Kidney epithelial cell (primary cell): ENCODE results near the gene URGCP. TPM values are rescaled to one million over a fixed set of nuclear protein-coding genes. Genes with fewer than 3 reads are reported as not detected.
A peak's percentile ranks its signal among the peaks of the same experiment; 100 is the strongest.

ENCODE experiments used
- DNase-seq: peaks from one replicate; pipeline ENCODE4 v3.0.0-alpha.2; 2010; ENCODE audit warnings: low read depth
- H3K27me3 ChIP-seq: 2 replicates; pipeline ENCODE4 v1.6.0; 2011; ENCODE audit warnings: low read length; ENCODE audit not compliant: control insufficient read depth, insufficient read depth
- H3K36me3 ChIP-seq: 2 replicates; pipeline ENCODE4 v1.5.1; 2011; ENCODE audit warnings: low read length; ENCODE audit not compliant: control insufficient read depth, insufficient read depth
- H3K4me3 ChIP-seq: 2 replicates; pipeline ENCODE4 v1.5.1; 2011; ENCODE audit warnings: low read depth, mild to moderate bottlenecking, control low read depth, low read length
- CTCF ChIP-seq: IDR thresholded peaks from 2 replicates; pipeline ENCODE4 v1.5.1; 2011; ENCODE audit warnings: mild to moderate bottlenecking, moderate library complexity, low read length, control low read depth, inconsistent platforms; ENCODE audit not compliant: insufficient read depth, poor library complexity, severe bottlenecking
- total RNA-seq: library from RNA; depleted of rRNA; stranded (reverse); fragments of >200 nt; gene quantifications from 2 replicates; pipeline ENCODE4 v1.2.3, GENCODE V29; 2015

URGCP gene
- total RNA-seq, 1 donor from 2014 or later: 30.0 TPM

- Histone ChIP-seq H3K4me3 (peak overlapping the region; percentile 61), H3K27me3 (no peaks in the 10 kb centered on the region), H3K36me3 (no peaks in the 10 kb centered on the region)
- DNase-seq: no peak
- TF ChIP-seq CTCF: no peak
Observed at GRCh38 chr7:43926798-43927123, 20.4 kb upstream of the URGCP start.

GRCh38 chr7:43925984-43926797 is 19.8 kb upstream of the URGCP start, which contains the start of gene UBE2D4:
TSS of gene UBE2D4 (plus strand) at chr7:43926436. CDS start at chr7:43926533, 97 bp downstream.
- TF ChIP-seq CTCF: no peak
- Histone ChIP-seq H3K36me3 (no peaks in the 10 kb centered on the region), H3K4me3 (peak within 1 kb of the TSS; percentile 61), H3K27me3 (no peaks in the 10 kb centered on the region)
- DNase-seq: no peak

- DNase-seq: no peak
- TF ChIP-seq CTCF: no peak
- Histone ChIP-seq H3K4me3 (no peak overlapping the region), H3K36me3 (no peaks in the 10 kb centered on the region), H3K27me3 (no peaks in the 10 kb centered on the region)
Observed at GRCh38 chr7:43922726-43923125, 16.3 kb upstream of the URGCP start.

- H3K27me3 ChIP-seq: no peaks in the 10 kb centered on the region
- no peaks in the 10 kb centered on the region for H3K36me3 ChIP-seq
- no peak for TF ChIP-seq CTCF
- DNase-seq: no peak
- H3K4me3 ChIP-seq: no peak overlapping the region
Observed at GRCh38 chr7:43921423-43921822, 15.0 kb upstream of the URGCP start.

GRCh38 chr7:43915907-43916306 is 9.5 kb upstream of the URGCP start:
- TF ChIP-seq CTCF: no peak
- Histone ChIP-seq H3K4me3 (no peak overlapping the region), H3K36me3 (no peaks in the 10 kb centered on the region), H3K27me3 (no peaks in the 10 kb centered on the region)
- no peak for DNase-seq

- no peak overlapping the region for H3K4me3 ChIP-seq
- DNase-seq: no peak
- TF ChIP-seq CTCF: no peak
- no peaks in the 10 kb centered on the region for H3K27me3 ChIP-seq
- H3K36me3 ChIP-seq: no peaks in the 10 kb centered on the region
Observed at GRCh38 chr7:43914795-43915194, 8.4 kb upstream of the URGCP start.
